Measurements from ENCODE around the gene OSCP1. TPM values are rescaled to one million over a fixed set of nuclear protein-coding genes. Genes with fewer than 3 reads are reported as not detected.

OSCP1 gene
- polyA plus RNA-seq, 1 donor, result 6.1 TPM

DNA sequence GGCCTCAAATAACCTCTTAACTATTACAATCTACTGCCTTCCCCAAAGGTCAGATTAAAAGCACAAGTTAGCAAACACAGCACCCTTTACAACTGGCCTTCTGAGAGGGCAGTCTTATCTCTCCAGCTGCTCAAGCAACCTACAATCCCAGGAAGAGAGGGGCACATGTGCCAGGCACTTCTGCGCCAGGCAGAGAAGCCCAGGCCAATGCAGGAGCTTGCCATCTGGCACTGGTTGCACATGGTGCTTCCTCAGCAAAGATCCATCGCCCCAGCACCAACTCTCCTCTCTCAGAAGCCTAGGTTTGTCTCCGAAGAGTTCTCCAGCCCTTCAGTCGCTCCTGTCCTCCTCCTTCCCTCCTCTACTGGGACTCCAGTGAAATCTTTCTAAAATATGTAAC is 67.0 kb downstream of the OSCP1 start:
- no peak for DNase-seq (ENCODE audit: low read depth)

DNA sequence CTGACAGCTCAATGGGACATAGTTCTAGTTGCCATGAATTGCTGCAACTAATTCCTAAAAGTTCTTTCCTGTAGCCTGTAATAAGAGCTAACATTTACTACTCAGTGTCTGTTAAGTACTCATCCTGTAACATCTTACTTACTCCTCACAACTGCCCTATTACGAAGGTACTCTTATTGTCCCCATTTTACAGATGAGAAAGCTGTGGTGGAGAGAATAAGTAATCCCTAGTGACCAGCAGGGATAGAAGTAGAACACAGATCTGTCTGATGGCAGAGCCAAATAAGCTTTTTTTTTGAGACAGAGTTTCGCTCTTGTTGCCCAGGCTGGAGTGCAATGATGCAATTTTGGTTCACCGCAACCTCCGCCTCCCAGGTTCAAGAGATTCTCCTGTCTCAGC is 67.6 kb downstream of the OSCP1 start:
- no peak for DNase-seq (ENCODE audit: low read depth)

DNA sequence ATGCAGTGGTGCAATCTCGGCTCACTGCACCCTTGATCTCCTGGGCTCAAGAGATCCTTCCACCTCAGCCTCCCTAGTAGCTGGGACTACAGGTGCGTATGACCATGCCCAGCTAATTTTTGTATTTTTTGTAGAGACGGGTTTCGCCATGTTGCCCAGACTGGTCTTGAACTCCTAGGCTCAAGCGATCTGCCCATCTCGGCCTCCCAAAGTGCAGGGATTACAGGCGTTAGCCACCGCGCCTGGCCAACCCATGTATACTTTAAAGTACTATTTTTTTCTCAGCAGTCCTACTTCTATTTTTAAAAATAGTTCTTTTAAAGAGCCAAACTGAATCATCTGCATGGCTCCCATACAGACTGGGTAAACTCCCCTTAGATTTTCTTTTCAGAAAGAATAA is 68.0 kb downstream of the OSCP1 start:
- DNase-seq (ENCODE audit: low read depth), result no peak

DNA sequence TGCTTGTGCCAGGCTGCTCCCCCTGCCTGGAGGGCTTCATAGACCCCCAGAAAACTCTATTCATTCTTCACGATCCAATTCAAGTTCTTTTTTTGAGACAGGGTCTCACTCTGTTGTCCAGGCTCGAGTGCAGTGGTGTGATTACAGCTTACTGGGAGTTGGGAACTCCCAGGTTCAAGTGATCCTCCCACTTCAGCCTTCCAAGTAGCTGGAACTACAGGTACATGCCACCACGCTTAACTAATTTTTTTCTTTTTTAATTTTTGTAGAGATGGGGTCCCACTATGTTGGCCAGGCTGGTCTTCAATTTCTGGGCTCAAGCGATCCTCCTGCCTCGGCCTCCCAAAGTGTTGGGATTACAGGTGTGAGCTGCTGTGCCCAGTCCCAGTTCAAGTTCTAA is 68.8 kb downstream of the OSCP1 start:
- DNase-seq (ENCODE audit: low read depth), result no peak

DNA sequence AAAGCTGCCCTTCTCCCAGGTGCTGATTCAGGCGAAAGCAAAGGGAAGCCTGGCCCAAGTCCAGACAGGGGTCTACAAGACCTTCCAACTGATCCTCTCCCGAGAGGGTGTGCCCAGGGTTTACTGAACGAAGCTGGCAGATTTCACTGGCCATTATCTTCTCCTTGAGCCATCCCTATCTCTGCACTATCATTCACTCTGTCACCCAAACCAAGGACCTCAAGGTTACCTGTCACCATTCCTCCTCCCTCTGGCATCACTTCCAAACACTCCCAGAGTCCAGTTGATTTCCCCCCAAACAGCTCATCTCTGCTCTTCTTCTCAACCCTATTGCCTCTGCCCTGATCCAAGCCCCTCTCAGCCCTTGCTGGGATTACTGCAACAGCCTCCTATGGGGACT is 69.5 kb downstream of the OSCP1 start:
- no peak for DNase-seq (ENCODE audit: low read depth)

DNA sequence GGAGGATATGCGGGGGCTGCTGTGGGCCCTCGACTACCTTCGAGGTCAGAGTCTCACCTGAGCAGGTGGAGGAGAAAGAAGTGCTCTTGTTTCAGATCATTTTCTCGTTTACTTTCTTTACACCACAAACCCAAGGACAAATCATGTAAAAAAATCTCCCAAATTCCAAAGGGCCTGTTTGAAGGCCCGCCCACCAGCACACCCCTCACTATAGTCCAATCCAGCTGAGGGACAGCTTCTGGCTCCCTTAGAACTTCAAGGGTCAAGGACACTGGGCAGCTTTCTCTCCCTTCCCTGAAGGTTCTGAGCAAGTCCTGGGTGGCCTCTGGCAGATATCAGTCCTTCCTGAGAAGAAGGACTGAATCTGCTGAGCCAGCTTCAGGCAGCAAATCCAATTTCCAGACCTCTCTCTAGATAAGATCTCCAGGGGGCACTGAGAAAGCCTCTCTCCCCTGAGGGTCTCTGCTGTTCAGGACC is 70.1 kb downstream of the OSCP1 start:
- DNase-seq (ENCODE audit: low read depth), result no peak

DNA sequence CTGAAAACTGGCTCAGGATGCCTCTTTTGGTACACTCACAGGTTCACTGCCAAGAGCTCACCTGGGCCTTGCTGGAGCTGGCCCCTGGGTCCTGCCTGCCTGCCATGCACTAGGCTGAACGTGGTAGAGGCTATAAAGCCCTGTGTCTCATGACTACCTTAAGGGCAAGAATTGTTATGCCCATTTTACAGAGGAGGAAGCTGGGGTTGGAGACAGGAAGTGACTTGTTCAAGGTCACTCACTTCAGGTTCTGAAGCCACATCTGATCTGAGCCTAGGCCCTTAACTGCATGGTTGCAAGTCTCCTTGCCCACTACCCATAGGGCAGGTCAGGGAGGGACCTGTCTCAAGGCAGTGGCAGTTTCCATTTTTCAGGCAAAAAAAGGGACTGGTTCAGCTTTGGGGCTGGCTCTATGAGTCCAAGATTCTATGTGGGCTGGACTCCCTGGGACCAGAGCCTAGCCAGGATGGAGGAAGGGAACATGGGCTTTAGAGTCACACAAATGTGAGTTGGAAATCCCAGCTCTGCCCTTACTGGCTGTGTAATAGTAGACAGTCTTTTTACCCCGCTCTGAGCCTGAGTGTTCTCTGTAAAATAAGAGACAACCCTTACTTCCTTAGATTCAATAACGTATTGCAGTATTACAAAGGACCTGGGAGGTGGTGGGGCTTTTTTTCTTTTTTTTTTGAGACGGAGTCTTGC is 72.3 kb downstream of the OSCP1 start:
- no peak for DNase-seq (ENCODE audit: low read depth)

DNA sequence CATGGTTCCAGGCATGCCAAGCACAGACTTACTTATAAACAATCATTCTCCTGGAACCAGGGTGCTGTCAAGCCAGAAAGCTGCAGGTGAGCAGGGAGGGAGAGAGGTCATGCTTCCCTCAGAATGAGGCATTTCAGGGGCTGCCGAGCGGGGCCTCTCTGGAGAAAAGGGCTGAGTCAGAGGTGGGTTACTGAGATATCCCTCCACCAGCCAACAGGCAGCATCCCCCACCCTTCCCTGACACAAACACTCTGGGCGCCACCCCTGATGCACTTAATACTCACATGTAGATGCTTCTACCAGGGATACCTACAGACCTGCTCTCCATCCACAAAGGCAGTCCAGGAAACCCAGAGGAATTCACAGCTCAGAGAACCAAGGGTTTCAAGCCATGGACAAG is 77.6 kb downstream of the OSCP1 start:
- no peak for DNase-seq (ENCODE audit: low read depth)

DNA sequence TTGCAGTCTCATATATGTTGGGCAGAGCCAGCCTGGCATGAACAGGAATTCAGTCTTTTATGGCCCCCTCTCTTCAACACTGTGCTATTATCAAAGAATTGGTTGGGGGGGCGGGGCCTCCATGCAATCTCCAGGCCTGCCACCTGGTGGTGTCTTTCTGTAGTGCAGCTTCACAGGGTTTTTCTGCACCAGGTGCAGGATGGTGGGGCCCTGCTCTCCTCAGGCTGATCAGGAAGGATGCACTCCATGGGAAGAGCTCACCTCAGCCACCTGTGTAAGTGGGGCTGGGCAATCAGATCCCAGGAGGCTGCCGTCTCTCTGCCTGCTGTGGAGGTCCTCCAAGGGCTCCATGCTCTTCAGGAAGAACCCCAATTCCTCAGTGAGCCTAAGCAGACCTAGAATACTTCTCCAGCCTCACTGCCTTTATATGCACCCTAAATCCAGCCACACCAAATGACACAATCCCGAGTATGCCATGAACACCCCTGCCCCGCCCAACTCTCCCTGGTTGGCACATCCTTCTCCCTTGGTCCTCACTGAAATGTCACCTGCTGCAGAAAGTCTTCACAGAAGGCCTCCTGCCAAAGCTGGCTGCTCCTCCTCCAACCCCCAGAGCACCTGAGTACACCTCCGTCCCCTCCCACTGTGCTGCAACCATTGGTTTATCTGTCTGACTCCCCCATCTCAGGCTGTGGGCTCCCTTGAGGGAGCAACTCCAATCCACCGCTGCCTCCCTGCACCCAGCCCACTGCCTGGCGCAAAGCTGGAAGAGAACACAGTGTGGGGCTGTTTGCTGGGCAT is 81.0 kb downstream of the OSCP1 start:
- no peak for DNase-seq (ENCODE audit: low read depth)

Other genes starting within 250 kb of the OSCP1 start
- 91.2 TPM for gene THRAP3, start 226.0 kb downstream of the OSCP1 start, polyA plus RNA-seq (ENCODE audit: insufficient read length)
- 2.8 TPM for gene SH3D21, start 144.1 kb downstream of the OSCP1 start, polyA plus RNA-seq (ENCODE audit: insufficient read length)
- gene EVA1B, start 126.8 kb downstream of the OSCP1 start, polyA plus RNA-seq (ENCODE audit: insufficient read length), result 29.6 TPM
- gene STK40, start 64.5 kb downstream of the OSCP1 start, polyA plus RNA-seq (ENCODE audit: insufficient read length), result 24.2 TPM
- 24.0 TPM for gene LSM10, start 52.5 kb downstream of the OSCP1 start, polyA plus RNA-seq (ENCODE audit: insufficient read length)
- 56.3 TPM for gene MRPS15, start 13.9 kb upstream of the OSCP1 start, polyA plus RNA-seq (ENCODE audit: insufficient read length)
- 3.4 TPM for gene CSF3R, start 32.5 kb upstream of the OSCP1 start, polyA plus RNA-seq (ENCODE audit: insufficient read length)